CD4-positive, alpha-beta T cell treated with Interleukin-17A for 1 hour (primary cell): ENCODE measurements around the gene SH3RF1.
"Not testable (repeated sequence)": the region's sequence is repeated elsewhere in the genome, so short reads cannot be mapped to it uniquely, and the experiment has no call there.

Source experiments
- DNase-seq: peaks from one replicate; pipeline ENCODE4 v3.0.0-alpha.2; 2020

Gene SH3RF1

GRCh38 chr4:169222761-169223160 lies 48.0 kb downstream of the SH3RF1 start:
- DNase-seq = no peak

GRCh38 chr4:169221662-169222061 lies 49.1 kb downstream of the SH3RF1 start:
- no peak for DNase-seq

GRCh38 chr4:169220854-169221411 lies 49.8 kb downstream of the SH3RF1 start:
- DNase-seq = no peak

GRCh38 chr4:169220447-169220846 lies 50.3 kb downstream of the SH3RF1 start:
- DNase-seq = no peak

GRCh38 chr4:169219440-169219839 lies 51.3 kb downstream of the SH3RF1 start:
- no peak for DNase-seq

- no peak for DNase-seq
These were observed 55.1 kb downstream of the SH3RF1 start for GRCh38 chr4:169215656-169216055.

- DNase-seq = no peak
These were observed 57.8 kb downstream of the SH3RF1 start for GRCh38 chr4:169212981-169213380.

GRCh38 chr4:169210504-169211118 lies 60.1 kb downstream of the SH3RF1 start:
- no peak for DNase-seq

- DNase-seq = no peak
These were observed 61.3 kb downstream of the SH3RF1 start for GRCh38 chr4:169209388-169209883.

- DNase-seq = no peak
These were observed 62.2 kb downstream of the SH3RF1 start for GRCh38 chr4:169208516-169208915.

- no peak for DNase-seq
These were observed 62.7 kb downstream of the SH3RF1 start for GRCh38 chr4:169208090-169208455.

GRCh38 chr4:169207436-169208089 lies 63.2 kb downstream of the SH3RF1 start:
- DNase-seq = no peak

- no peak for DNase-seq
These were observed 65.0 kb downstream of the SH3RF1 start for GRCh38 chr4:169205744-169206080.

- DNase-seq = no peak
These were observed 65.5 kb downstream of the SH3RF1 start for GRCh38 chr4:169205075-169205743.

GRCh38 chr4:169203891-169204290 lies 66.9 kb downstream of the SH3RF1 start:
- DNase-seq = no peak

GRCh38 chr4:169203278-169203677 lies 67.5 kb downstream of the SH3RF1 start:
- not testable (repeated sequence) for DNase-seq

GRCh38 chr4:169202878-169203277 lies 67.9 kb downstream of the SH3RF1 start:
- no peak for DNase-seq

- no peak for DNase-seq
These were observed 68.5 kb downstream of the SH3RF1 start for GRCh38 chr4:169202145-169202699.

- DNase-seq = no peak
These were observed 69.3 kb downstream of the SH3RF1 start for GRCh38 chr4:169201222-169202144.

- no peak for DNase-seq
These were observed 70.3 kb downstream of the SH3RF1 start for GRCh38 chr4:169200361-169201030.

- DNase-seq = no peak
These were observed 71.6 kb downstream of the SH3RF1 start for GRCh38 chr4:169199184-169199583.

- no peak for DNase-seq
These were observed 72.6 kb downstream of the SH3RF1 start for GRCh38 chr4:169198167-169198566.
